ENCODE measurements around the gene LAMA5. TPM values are rescaled to one million over a fixed set of nuclear protein-coding genes. Genes with fewer than 3 reads are reported as not detected.

The LAMA5 gene
- total RNA-seq, 1 experiment from 2014 or later = 266 TPM

- no peaks in the 10 kb centered on the region for H3K27me3 Mint-ChIP-seq (ENCODE audit: insufficient read depth, unreplicated experiment)
- ChIA-PET CTCF (interaction anchor here (0.8 to 1.0 kb wide), 3 partner anchors 20 to 36 kb away, joined by 3 to 6 read pairs (median 5); no protein-coding TSS in a partner anchor), POLR2A (interaction anchor here (0.7 to 2.3 kb wide), 5 partner anchors 11 to 358 kb away, joined by 3 to 8 read pairs (median 3); partner anchors contain the start of gene RPS21)
- peaks cover 12% of the 10 kb centered on the region for H3K4me1 Mint-ChIP-seq (ENCODE audit: insufficient read depth, unreplicated experiment)
- H3K27ac Mint-ChIP-seq (ENCODE audit: low read depth, unreplicated experiment) = no peak overlapping the region
- no TSS peak for BruUV-seq (replicated peaks)
- H3K36me3 Mint-ChIP-seq (ENCODE audit: insufficient read depth, unreplicated experiment) = peaks cover 92% of the 10 kb centered on the region
- peaks cover 8% of the 10 kb centered on the region for H3K9me3 Mint-ChIP-seq (ENCODE audit: unreplicated experiment)
- intact Hi-C loops (cut with micrococcal nuclease) = no loop called here
- TF ChIP-seq, protein P1, sequence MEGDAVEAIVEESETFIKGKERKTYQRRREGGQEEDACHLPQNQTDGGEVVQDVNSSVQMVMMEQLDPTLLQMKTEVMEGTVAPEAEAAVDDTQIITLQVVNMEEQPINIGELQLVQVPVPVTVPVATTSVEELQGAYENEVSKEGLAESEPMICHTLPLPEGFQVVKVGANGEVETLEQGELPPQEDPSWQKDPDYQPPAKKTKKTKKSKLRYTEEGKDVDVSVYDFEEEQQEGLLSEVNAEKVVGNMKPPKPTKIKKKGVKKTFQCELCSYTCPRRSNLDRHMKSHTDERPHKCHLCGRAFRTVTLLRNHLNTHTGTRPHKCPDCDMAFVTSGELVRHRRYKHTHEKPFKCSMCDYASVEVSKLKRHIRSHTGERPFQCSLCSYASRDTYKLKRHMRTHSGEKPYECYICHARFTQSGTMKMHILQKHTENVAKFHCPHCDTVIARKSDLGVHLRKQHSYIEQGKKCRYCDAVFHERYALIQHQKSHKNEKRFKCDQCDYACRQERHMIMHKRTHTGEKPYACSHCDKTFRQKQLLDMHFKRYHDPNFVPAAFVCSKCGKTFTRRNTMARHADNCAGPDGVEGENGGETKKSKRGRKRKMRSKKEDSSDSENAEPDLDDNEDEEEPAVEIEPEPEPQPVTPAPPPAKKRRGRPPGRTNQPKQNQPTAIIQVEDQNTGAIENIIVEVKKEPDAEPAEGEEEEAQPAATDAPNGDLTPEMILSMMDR (IDR thresholded peaks at IDR 0.05; ENCODE audit: unreplicated experiment) = no peak
- no peak overlapping the region for H3K4me3 Mint-ChIP-seq (ENCODE audit: unreplicated experiment)
- no peak for DNase-seq (ENCODE audit: unreplicated experiment)
Measured at GRCh38 chr20:62346398-62347150, 20.5 kb downstream of the LAMA5 start.

GRCh38 chr20:62345681-62346370, 21.3 kb downstream of the LAMA5 start:
- Mint-ChIP-seq H3K4me1 (ENCODE audit: insufficient read depth, unreplicated experiment) (peaks cover 6% of the 10 kb centered on the region), H3K36me3 (ENCODE audit: insufficient read depth, unreplicated experiment) (peaks cover 94% of the 10 kb centered on the region), H3K27me3 (ENCODE audit: insufficient read depth, unreplicated experiment) (no peaks in the 10 kb centered on the region), H3K27ac (ENCODE audit: low read depth, unreplicated experiment) (no peak overlapping the region), H3K9me3 (ENCODE audit: unreplicated experiment) (peaks cover 8% of the 10 kb centered on the region), H3K4me3 (ENCODE audit: unreplicated experiment) (no peak overlapping the region)
- ChIA-PET CTCF (interaction anchor here (0.8 to 1.0 kb wide), 2 partner anchors 20 to 37 kb away, joined by 3 to 5 read pairs; no protein-coding TSS in a partner anchor), POLR2A (interaction anchor here (0.7 to 3.3 kb wide), 7 partner anchors 14 to 359 kb away, joined by 3 to 13 read pairs (median 4); partner anchors contain the start of gene RPS21)
- TF ChIP-seq, protein P1 (IDR thresholded peaks at IDR 0.05; ENCODE audit: unreplicated experiment) = no peak
- DNase-seq (ENCODE audit: unreplicated experiment) = no peak
- intact Hi-C loops (cut with micrococcal nuclease) = no loop called here
- no TSS peak for BruUV-seq (replicated peaks)

- no peak for DNase-seq (ENCODE audit: unreplicated experiment)
- POLR2A ChIA-PET = interaction anchor here (1.0 to 3.3 kb wide), 7 partner anchors 13 to 43 kb away, joined by 3 to 13 read pairs (median 5); no protein-coding TSS in a partner anchor
- Mint-ChIP-seq H3K4me3 (ENCODE audit: unreplicated experiment) (no peak overlapping the region), H3K4me1 (ENCODE audit: insufficient read depth, unreplicated experiment) (peaks cover 4% of the 10 kb centered on the region), H3K9me3 (ENCODE audit: unreplicated experiment) (peaks cover 8% of the 10 kb centered on the region), H3K27ac (ENCODE audit: low read depth, unreplicated experiment) (no peak overlapping the region), H3K36me3 (ENCODE audit: insufficient read depth, unreplicated experiment) (peaks cover 94% of the 10 kb centered on the region), H3K27me3 (ENCODE audit: insufficient read depth, unreplicated experiment) (no peaks in the 10 kb centered on the region)
- TF ChIP-seq, protein P1 (IDR thresholded peaks at IDR 0.05; ENCODE audit: unreplicated experiment) = no peak
- BruUV-seq (replicated peaks) = no TSS peak
- intact Hi-C loops (cut with micrococcal nuclease) = no loop called here
- CTCF ChIA-PET = interaction anchor here (1.2 to 2.8 kb wide), 2 partner anchors 20 to 38 kb away, joined by 5 to 13 read pairs; no protein-coding TSS in a partner anchor
Measured at GRCh38 chr20:62344782-62345181, 22.3 kb downstream of the LAMA5 start.

- no peak for DNase-seq (ENCODE audit: unreplicated experiment)
- POLR2A ChIA-PET = interaction anchor here (0.6 to 3.3 kb wide), 5 partner anchors 11 to 34 kb away, joined by 3 to 13 read pairs (median 5); no protein-coding TSS in a partner anchor
- Mint-ChIP-seq H3K27me3 (ENCODE audit: insufficient read depth, unreplicated experiment) (no peaks in the 10 kb centered on the region), H3K9me3 (ENCODE audit: unreplicated experiment) (peaks cover 8% of the 10 kb centered on the region), H3K4me1 (ENCODE audit: insufficient read depth, unreplicated experiment) (no peaks in the 10 kb centered on the region), H3K36me3 (ENCODE audit: insufficient read depth, unreplicated experiment) (peaks cover 94% of the 10 kb centered on the region), H3K27ac (ENCODE audit: low read depth, unreplicated experiment) (no peak overlapping the region), H3K4me3 (ENCODE audit: unreplicated experiment) (no peak overlapping the region)
- no TSS peak for BruUV-seq (replicated peaks)
- intact Hi-C loops (cut with micrococcal nuclease) = no loop called here
- CTCF ChIA-PET = interaction anchor here (0.9 to 2.8 kb wide), 5 partner anchors 19 to 42 kb away, joined by 4 to 13 read pairs (median 5); no protein-coding TSS in a partner anchor
- TF ChIP-seq, protein P1 (IDR thresholded peaks at IDR 0.05; ENCODE audit: unreplicated experiment) = no peak
Measured at GRCh38 chr20:62344092-62344491, 23.0 kb downstream of the LAMA5 start.
